Endothelial cell of umbilical vein (primary cell): Measurements from ENCODE around the gene CELF1. TPM values are rescaled to one million over a fixed set of nuclear protein-coding genes. Genes with fewer than 3 reads are reported as not detected.

Experiments
- BruUV-seq: library from RNA; stranded (reverse); fragments of 400-500 nt; replicated peaks from 2 replicates; lab custom pipeline; 2021; lab: Mats Ljungman, UMichigan
- CTCF ChIA-PET: fragments of 300-600, 350-600 bp; sonication (Branson Sonifier 250); formaldehyde crosslinking; loops from one replicate; lab custom pipeline; 2021; ENCODE audit warnings: antibody characterized with exemption, inconsistent platforms; lab: Charles Lee
- POLR2A ChIA-PET: fragments of 300-600, 350-600 bp; sonication (Branson Sonifier 250); formaldehyde crosslinking; loops from one replicate; lab custom pipeline; 2021; ENCODE audit warnings: antibody characterized with exemption, inconsistent platforms; lab: Charles Lee
- DNase-seq: peaks from one replicate; pipeline ENCODE4 v3.0.0-alpha.2; 2011; ENCODE audit warnings: low read depth, low spot score
- FAIRE-seq: peaks from 2 replicates; lab custom pipeline; 2011; peaks lifted over from hg19 to GRCh38; lab: Jason Lieb, UNC
- H2AFZ ChIP-seq: 2 replicates; pipeline ENCODE4 v1.6.0; 2012; ENCODE audit warnings: low read depth, low read length, control low read depth, inconsistent platforms
- H3K27ac ChIP-seq: 2 replicates; pipeline ENCODE4 v1.5.1; 2011; ENCODE audit warnings: low read depth, mild to moderate bottlenecking, control low read depth, low read length, moderate library complexity; ENCODE audit not compliant: insufficient read depth
- H3K27me3 ChIP-seq, 2 experiments: 2 replicates each; pipeline versions ENCODE4 v1.6.0 to v1.6.1; 2011; ENCODE audit warnings: low read length in 2 of 2, mixed read lengths in 1 of 2; ENCODE audit not compliant: control insufficient read depth in 2 of 2, insufficient read depth in 2 of 2
- H3K36me3 ChIP-seq, 2 experiments: 2 replicates in 1 of 2; 3 replicates in 1 of 2; pipeline ENCODE4 v1.5.1; 2011; ENCODE audit warnings: low read length in 2 of 2, mild to moderate bottlenecking in 1 of 2, moderate library complexity in 1 of 2; ENCODE audit not compliant: control insufficient read depth in 2 of 2, insufficient read depth in 2 of 2; ENCODE audit errors: extremely low read depth in 1 of 2
- H3K4me1 ChIP-seq: 3 replicates; pipeline ENCODE4 v1.5.1; 2011; ENCODE audit warnings: mild to moderate bottlenecking, low read length; ENCODE audit not compliant: control insufficient read depth, insufficient read depth; ENCODE audit errors: extremely low read depth
- H3K4me2 ChIP-seq: 2 replicates; pipeline ENCODE4 v1.6.1; 2011; ENCODE audit warnings: low read length, control low read depth, mixed read lengths; ENCODE audit not compliant: insufficient read depth
- H3K4me3 ChIP-seq, 3 experiments: fragments of 200-600 bp in 1 of 3; sonication (generic), shearing (Covaris generic) in 1 of 3; replicated peaks in 1 of 3; 2 replicates each; pipeline ENCODE4 v1.5.1; 2011 to 2016; ENCODE audit warnings: control low read depth in 3 of 3, low read length in 3 of 3, mild to moderate bottlenecking in 2 of 3, inconsistent platforms in 1 of 3, low read depth in 1 of 3, moderate library complexity in 1 of 3; ENCODE audit not compliant: insufficient read depth in 1 of 3
- H3K79me2 ChIP-seq: 2 replicates; pipeline ENCODE4 v1.6.0; 2012; ENCODE audit warnings: low read length, inconsistent platforms; ENCODE audit not compliant: control insufficient read depth, insufficient read depth
- H3K9ac ChIP-seq: replicated peaks from 2 replicates; pipeline ENCODE3; 2011; ENCODE audit warnings: low read length, control low read depth; ENCODE audit not compliant: insufficient read depth; ENCODE audit errors: extremely low read depth
- H3K9me1 ChIP-seq: replicated peaks from 3 replicates; pipeline ENCODE4 v1.6.0; 2011; ENCODE audit warnings: mild to moderate bottlenecking, low read length; ENCODE audit not compliant: control insufficient read depth, insufficient read depth; ENCODE audit errors: extremely low read depth
- H3K9me3 ChIP-seq: replicated peaks from 2 replicates; pipeline ENCODE4 v1.5.1; 2012; ENCODE audit warnings: low read length, inconsistent platforms; ENCODE audit not compliant: control insufficient read depth, insufficient read depth
- H4K20me1 ChIP-seq: replicated peaks from 2 replicates; pipeline ENCODE3; 2011; ENCODE audit warnings: mild to moderate bottlenecking, low read length; ENCODE audit not compliant: control insufficient read depth, insufficient read depth; ENCODE audit errors: extremely low read depth
- EZH2 ChIP-seq: IDR thresholded peaks from 2 replicates; pipeline ENCODE4 v1.6.1; 2012; ENCODE audit warnings: borderline replicate concordance, low read depth, mild to moderate bottlenecking, moderate library complexity, low read length, inconsistent platforms; ENCODE audit not compliant: severe bottlenecking
- FOS ChIP-seq: IDR thresholded peaks from 2 replicates; pipeline ENCODE4 v1.6.1; 2011; ENCODE audit warnings: mild to moderate bottlenecking, low read length, moderate library complexity, borderline replicate concordance; ENCODE audit not compliant: insufficient read depth
- GATA2 ChIP-seq: IDR thresholded peaks from 2 replicates; pipeline ENCODE4 v1.7.0; 2011; ENCODE audit warnings: low read depth, mild to moderate bottlenecking, moderate library complexity, mixed read lengths, low read length; ENCODE audit not compliant: insufficient read length, insufficient read depth
- JUN ChIP-seq: IDR thresholded peaks from 2 replicates; pipeline ENCODE4 v1.6.1; 2011; ENCODE audit warnings: borderline replicate concordance, low read depth; ENCODE audit not compliant: insufficient read length, insufficient read depth
- MYC ChIP-seq: IDR thresholded peaks from one replicate; pipeline ENCODE4 v1.6.1; 2011; ENCODE audit warnings: mild to moderate bottlenecking, low read depth, low read length
- POLR2A ChIP-seq: IDR thresholded peaks from 2 replicates; pipeline ENCODE4 v1.6.1; 2012; ENCODE audit warnings: low read depth, mild to moderate bottlenecking, control low read depth, low read length
- POLR2AphosphoS5 ChIP-seq: IDR thresholded peaks from 2 replicates; pipeline ENCODE4 v1.6.1; 2012; ENCODE audit warnings: low read depth, mild to moderate bottlenecking, control low read depth, low read length, moderate library complexity; ENCODE audit not compliant: insufficient read depth
- dilution Hi-C: fragments of 300-500 bp; cut with MboI; formaldehyde crosslinking; loops from one replicate; pipeline ENCODE4 v1.15.0; 2019; ENCODE audit warnings: low sequenced_read_pairs; ENCODE audit not compliant: extremely low pct_ligation_motif_present
- intact Hi-C: fragments of 100-400 bp; cut with micrococcal nuclease; formaldehyde crosslinking; loops from one replicate; pipeline ENCODE4 v1.10.0; 2022
- polyA plus RNA-seq, 4 experiments: library from polyadenylated mRNA; depleted of rRNA in 3 of 4; stranded (reverse) in 3 of 4; unstranded in 1 of 4; fragments of >200 nt; gene quantifications; 2 replicates each; pipeline versions ENCODE4 v1.2.1 to v1.2.3, GENCODE V29; 2011 to 2012; ENCODE audit warnings: missing spikeins in 1 of 4
- total RNA-seq: library from RNA; stranded (reverse); gene quantifications from 2 replicates; pipeline ENCODE4 v1.2.3, GENCODE V29; 2021
- TF ChIP-seq, protein P1 (sequence below): IDR thresholded peaks from 2 replicates; pipeline ENCODE4 v1.6.1; 2011; ENCODE audit not compliant: insufficient read depth, insufficient read length
- TF ChIP-seq, protein P2 (sequence below), 2 donors: IDR thresholded peaks; 1 replicate in 1 of 2; 2 replicates in 1 of 2; pipeline ENCODE4 v1.5.1; 2011; ENCODE audit warnings: low read length in 2 of 2, mild to moderate bottlenecking in 2 of 2, moderate library complexity in 2 of 2, control low read depth in 1 of 2, inconsistent platforms in 1 of 2, low read depth in 1 of 2; ENCODE audit not compliant: insufficient read depth in 1 of 2; ENCODE audit errors: extremely low read depth in 1 of 2

The CELF1 gene
- total and polyA plus RNA-seq, 2 donors (not counting 3 experiments of a cell fraction or from before 2014, with no cell fraction given) = 66.3 to 120 TPM

DNA sequence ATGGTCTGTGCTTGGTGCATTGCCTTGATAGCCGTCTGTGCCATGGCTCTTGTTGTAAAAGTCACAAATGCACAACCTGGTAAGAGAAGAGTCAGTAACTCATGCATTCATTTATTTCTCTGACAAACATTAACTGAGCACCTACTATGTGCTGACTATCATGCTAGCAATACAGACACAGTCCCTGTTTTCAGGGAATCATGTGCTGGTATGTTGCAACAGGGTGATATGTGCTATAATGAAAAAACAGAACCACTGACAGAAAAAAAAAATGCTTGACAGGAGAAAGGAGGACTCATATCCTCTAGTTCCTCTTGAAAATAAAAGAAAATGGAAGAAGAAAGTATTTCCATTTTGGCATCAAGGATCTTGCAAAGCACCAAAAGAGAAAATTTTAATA is 69.5 kb downstream of the CELF1 start:
- Histone ChIP-seq H3K27me3 (no peaks in the 10 kb centered on the region), H3K79me2 (peaks cover 5% of the 10 kb centered on the region), H3K9me1 (no peaks in the 10 kb centered on the region), H3K4me2 (no peak overlapping the region), H3K36me3 (peaks cover 33 to 39% of the 10 kb centered on the region in 2 experiments), H3K27ac (no peak overlapping the region), H3K4me3 (no peak overlapping the region), H3K9ac (no peak overlapping the region), H3K9me3 (no peaks in the 10 kb centered on the region), H3K4me1 (peaks cover 4% of the 10 kb centered on the region), H2AFZ (no peak overlapping the region), H4K20me1 (no peaks in the 10 kb centered on the region)
- POLR2A ChIA-PET = no interaction called here
- no peak for DNase-seq
- dilution Hi-C loops (no loop called here), intact Hi-C loops (no loop called here)
- BruUV-seq = no TSS peak
- CTCF ChIA-PET = no interaction called here
- no peak for FAIRE-seq
- TF ChIP-seq GATA2 (no peak), MYC (no peak), POLR2A (no peak), FOS (no peak), EZH2 (no peak), JUN (no peak), POLR2AphosphoS5 (no peak)
- TF ChIP-seq, protein P1, sequence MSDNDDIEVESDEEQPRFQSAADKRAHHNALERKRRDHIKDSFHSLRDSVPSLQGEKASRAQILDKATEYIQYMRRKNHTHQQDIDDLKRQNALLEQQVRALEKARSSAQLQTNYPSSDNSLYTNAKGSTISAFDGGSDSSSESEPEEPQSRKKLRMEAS = no peak
- TF ChIP-seq, protein P2, sequence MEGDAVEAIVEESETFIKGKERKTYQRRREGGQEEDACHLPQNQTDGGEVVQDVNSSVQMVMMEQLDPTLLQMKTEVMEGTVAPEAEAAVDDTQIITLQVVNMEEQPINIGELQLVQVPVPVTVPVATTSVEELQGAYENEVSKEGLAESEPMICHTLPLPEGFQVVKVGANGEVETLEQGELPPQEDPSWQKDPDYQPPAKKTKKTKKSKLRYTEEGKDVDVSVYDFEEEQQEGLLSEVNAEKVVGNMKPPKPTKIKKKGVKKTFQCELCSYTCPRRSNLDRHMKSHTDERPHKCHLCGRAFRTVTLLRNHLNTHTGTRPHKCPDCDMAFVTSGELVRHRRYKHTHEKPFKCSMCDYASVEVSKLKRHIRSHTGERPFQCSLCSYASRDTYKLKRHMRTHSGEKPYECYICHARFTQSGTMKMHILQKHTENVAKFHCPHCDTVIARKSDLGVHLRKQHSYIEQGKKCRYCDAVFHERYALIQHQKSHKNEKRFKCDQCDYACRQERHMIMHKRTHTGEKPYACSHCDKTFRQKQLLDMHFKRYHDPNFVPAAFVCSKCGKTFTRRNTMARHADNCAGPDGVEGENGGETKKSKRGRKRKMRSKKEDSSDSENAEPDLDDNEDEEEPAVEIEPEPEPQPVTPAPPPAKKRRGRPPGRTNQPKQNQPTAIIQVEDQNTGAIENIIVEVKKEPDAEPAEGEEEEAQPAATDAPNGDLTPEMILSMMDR (IDR thresholded peaks at IDR 0.05; ENCODE audit: extremely low read depth in 1 of 2, insufficient read depth in 1 of 2, low read depth in 1 of 2, low read length in 2 of 2) = no peak
